ENCODE measurements around the gene KCTD3. TPM values are rescaled to one million over a fixed set of nuclear protein-coding genes. Genes with fewer than 3 reads are reported as not detected.

KCTD3 gene
- 1 to 10 TPM; 1.9 to 3.0 TPM for total RNA-seq

- H3K4me1 Mint-ChIP-seq (ENCODE audit: low read depth): peaks cover 16% of the 10 kb centered on the region
- H3K27me3 Mint-ChIP-seq (ENCODE audit: low read depth): peaks cover 22% of the 10 kb centered on the region
- H3K4me3 Mint-ChIP-seq: peak within 1 kb of the TSS; percentile 84
- ChIA-PET POLR2A (no interaction called here), CTCF (no interaction called here)
- H3K36me3 Mint-ChIP-seq (ENCODE audit: low read depth): no peaks in the 10 kb centered on the region
- DNase-seq (peak; percentile 44), ATAC-seq (peak; percentile 80)
- H3K27ac Mint-ChIP-seq: peak within 1 kb of the TSS; percentile 55
- H3K9me3 Mint-ChIP-seq (ENCODE audit: insufficient read depth): no peaks in the 10 kb centered on the region
These were observed at the start of gene KCTD3 for GRCh38 chr1:215566556-215567490. Gene KCTD3, plus strand, starts transcription at chr1:215567304. Its CDS starts 382 bp downstream, at chr1:215567686.

DNA sequence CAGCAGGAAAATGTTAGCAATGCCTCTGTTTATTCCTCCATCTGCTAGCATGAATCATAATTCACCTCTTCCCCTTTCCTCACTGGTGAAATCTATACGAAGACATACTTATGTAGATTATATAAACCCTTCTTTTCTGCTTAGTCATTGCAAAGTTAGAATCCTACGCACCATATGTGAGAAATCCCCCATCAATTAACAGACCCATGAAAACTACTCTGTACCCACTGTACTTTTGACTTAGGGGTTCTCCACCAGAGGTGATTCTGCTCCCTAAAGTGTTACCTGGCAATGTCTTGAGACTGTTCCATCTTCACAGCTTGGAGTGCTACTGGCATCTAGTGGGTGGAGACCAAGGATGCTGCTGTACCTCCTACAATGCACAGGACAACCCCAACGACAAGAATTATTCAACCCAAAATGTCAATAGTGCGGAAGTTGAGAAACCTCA is 49.6 kb upstream of the KCTD3 start:
- ATAC-seq (no peak), DNase-seq (no peak)
- POLR2A ChIA-PET: no interaction called here

DNA sequence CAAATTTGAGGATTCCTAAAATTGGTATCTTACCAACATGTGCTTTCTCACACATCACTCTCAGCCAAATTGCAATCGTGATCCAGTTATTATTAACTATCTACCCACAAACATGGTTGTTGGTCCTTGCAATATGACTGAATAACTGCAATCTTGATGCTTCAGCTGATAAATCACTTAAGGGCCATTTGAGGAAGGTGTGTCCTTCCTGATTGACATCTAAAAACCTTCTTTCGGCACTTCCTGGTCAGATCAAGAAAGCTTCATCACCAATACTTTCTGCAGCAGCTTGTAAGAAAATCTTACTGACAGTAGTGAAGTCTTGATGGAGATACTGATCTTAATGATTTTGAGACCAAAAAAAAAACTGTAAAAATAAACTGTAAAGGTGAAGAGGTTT is 48.5 kb upstream of the KCTD3 start:
- DNase-seq (no peak), ATAC-seq (no peak)
- Mint-ChIP-seq H3K4me1 (ENCODE audit: low read depth) (no peaks in the 10 kb centered on the region), H3K36me3 (ENCODE audit: low read depth) (no peaks in the 10 kb centered on the region), H3K27me3 (ENCODE audit: low read depth) (no peaks in the 10 kb centered on the region), H3K27ac (no peak overlapping the region), H3K9me3 (ENCODE audit: insufficient read depth) (no peaks in the 10 kb centered on the region), H3K4me3 (no peak overlapping the region)
- ChIA-PET POLR2A (interaction anchor here (0.7 kb wide), 1 partner anchor 9 kb away, joined by 3 read pairs; no protein-coding TSS in a partner anchor), CTCF (no interaction called here)

More for the DNA sequence above, 49.6 kb upstream of the KCTD3 start:
- Mint-ChIP-seq H3K4me3 (no peak overlapping the region), H3K27ac (no peak overlapping the region), H3K36me3 (ENCODE audit: low read depth) (no peaks in the 10 kb centered on the region), H3K4me1 (ENCODE audit: low read depth) (no peaks in the 10 kb centered on the region), H3K27me3 (ENCODE audit: low read depth) (no peaks in the 10 kb centered on the region), H3K9me3 (ENCODE audit: insufficient read depth) (peaks cover 9% of the 10 kb centered on the region)
- CTCF ChIA-PET: interaction anchor here (0.6 kb wide), 1 partner anchor 1174 kb away, joined by 3 read pairs; no protein-coding TSS in a partner anchor

DNA sequence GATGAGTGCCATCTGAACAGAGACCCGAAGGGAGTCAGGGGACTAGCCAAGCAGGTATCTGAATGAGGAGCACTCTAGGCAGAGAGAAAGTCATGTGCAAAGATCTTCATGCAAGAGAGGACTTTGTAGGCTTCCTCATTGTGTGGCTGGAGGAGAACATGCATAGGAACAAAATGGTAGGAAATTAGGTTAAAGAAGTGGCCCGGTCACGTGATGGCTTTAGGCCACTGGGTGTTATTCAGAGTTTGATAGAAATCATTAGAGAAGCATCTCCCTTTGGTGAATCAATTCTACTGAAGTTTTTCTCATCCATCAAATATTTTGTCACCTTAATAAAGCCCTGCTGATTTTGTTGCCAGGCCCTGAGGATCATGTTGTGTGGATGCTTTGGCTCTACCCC is 45.8 kb upstream of the KCTD3 start:
- CTCF ChIA-PET: no interaction called here
- no peak for DNase-seq
- H3K4me3 Mint-ChIP-seq: no peak overlapping the region
- H3K4me1 Mint-ChIP-seq (ENCODE audit: low read depth): no peaks in the 10 kb centered on the region
- POLR2A ChIA-PET: no interaction called here
- H3K27ac Mint-ChIP-seq: no peak overlapping the region
- no peak for ATAC-seq
- H3K9me3 Mint-ChIP-seq (ENCODE audit: insufficient read depth): no peaks in the 10 kb centered on the region
- H3K27me3 Mint-ChIP-seq (ENCODE audit: low read depth): no peaks in the 10 kb centered on the region
- no peaks in the 10 kb centered on the region for H3K36me3 Mint-ChIP-seq (ENCODE audit: low read depth)

- DNase-seq (no peak), ATAC-seq (no peak)
- Mint-ChIP-seq H3K36me3 (ENCODE audit: low read depth) (no peaks in the 10 kb centered on the region), H3K27ac (no peak overlapping the region), H3K27me3 (ENCODE audit: low read depth) (no peaks in the 10 kb centered on the region), H3K4me1 (ENCODE audit: low read depth) (no peaks in the 10 kb centered on the region), H3K4me3 (no peak overlapping the region), H3K9me3 (ENCODE audit: insufficient read depth) (no peaks in the 10 kb centered on the region)
- CTCF ChIA-PET: interaction anchor here (1.0 kb wide), 1 partner anchor 896 kb away, joined by 3 read pairs; no protein-coding TSS in a partner anchor
- POLR2A ChIA-PET: no interaction called here
These were observed 43.8 kb upstream of the KCTD3 start for GRCh38 chr1:215523128-215523861.

DNA sequence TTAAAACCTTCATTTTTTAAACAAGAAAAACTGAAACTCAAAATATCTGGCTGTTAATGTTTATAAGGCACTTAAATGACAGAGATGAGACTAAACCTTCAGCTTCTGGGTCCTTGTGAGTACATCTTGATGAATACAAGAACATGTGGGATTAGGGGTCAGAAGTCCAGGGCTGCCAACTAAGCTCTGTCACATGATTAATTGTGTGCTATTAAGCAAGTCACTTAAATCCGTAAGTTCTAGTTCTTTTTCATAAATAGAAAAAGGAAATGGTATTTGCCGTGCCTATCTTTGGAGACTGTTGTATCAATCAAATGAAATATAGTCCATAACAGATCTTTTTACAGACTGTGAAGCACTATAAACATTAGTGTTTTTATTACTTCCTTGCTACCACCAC is 43.2 kb upstream of the KCTD3 start:
- ChIA-PET POLR2A (no interaction called here), CTCF (interaction anchor here (1.0 kb wide), 1 partner anchor 897 kb away, joined by 3 read pairs; no protein-coding TSS in a partner anchor)
- DNase-seq (no peak), ATAC-seq (no peak)
- Mint-ChIP-seq H3K4me1 (ENCODE audit: low read depth) (no peaks in the 10 kb centered on the region), H3K9me3 (ENCODE audit: insufficient read depth) (no peaks in the 10 kb centered on the region), H3K27ac (no peak overlapping the region), H3K27me3 (ENCODE audit: low read depth) (no peaks in the 10 kb centered on the region), H3K4me3 (no peak overlapping the region), H3K36me3 (ENCODE audit: low read depth) (no peaks in the 10 kb centered on the region)

GRCh38 chr1:215526147-215526845 is 40.8 kb upstream of the KCTD3 start:
- no peaks in the 10 kb centered on the region for H3K9me3 Mint-ChIP-seq (ENCODE audit: insufficient read depth)
- H3K27ac Mint-ChIP-seq: no peak overlapping the region
- DNase-seq (no peak), ATAC-seq (no peak)
- no peaks in the 10 kb centered on the region for H3K27me3 Mint-ChIP-seq (ENCODE audit: low read depth)
- no peaks in the 10 kb centered on the region for H3K36me3 Mint-ChIP-seq (ENCODE audit: low read depth)
- ChIA-PET CTCF (interaction anchor here (0.7 to 1.8 kb wide), 2 partner anchors 942 to 1193 kb away, joined by 3 to 7 read pairs; no protein-coding TSS in a partner anchor), POLR2A (no interaction called here)
- no peak overlapping the region for H3K4me3 Mint-ChIP-seq
- H3K4me1 Mint-ChIP-seq (ENCODE audit: low read depth): no peaks in the 10 kb centered on the region

GRCh38 chr1:215526846-215527151 is 40.3 kb upstream of the KCTD3 start:
- Mint-ChIP-seq H3K36me3 (ENCODE audit: low read depth) (no peaks in the 10 kb centered on the region), H3K9me3 (ENCODE audit: insufficient read depth) (no peaks in the 10 kb centered on the region), H3K4me3 (no peak overlapping the region), H3K4me1 (ENCODE audit: low read depth) (no peaks in the 10 kb centered on the region), H3K27ac (no peak overlapping the region), H3K27me3 (ENCODE audit: low read depth) (no peaks in the 10 kb centered on the region)
- ATAC-seq (no peak), DNase-seq (no peak)
- ChIA-PET POLR2A (no interaction called here), CTCF (interaction anchor here (1.8 kb wide), 1 partner anchor 1194 kb away, joined by 7 read pairs; no protein-coding TSS in a partner anchor)

GRCh38 chr1:215529111-215529510 is 38.0 kb upstream of the KCTD3 start:
- H3K4me1 Mint-ChIP-seq (ENCODE audit: low read depth): no peaks in the 10 kb centered on the region
- ChIA-PET CTCF (no interaction called here), POLR2A (no interaction called here)
- H3K4me3 Mint-ChIP-seq: no peak overlapping the region
- ATAC-seq (no peak), DNase-seq (no peak)
- H3K27ac Mint-ChIP-seq: no peak overlapping the region
- H3K9me3 Mint-ChIP-seq (ENCODE audit: insufficient read depth): no peaks in the 10 kb centered on the region
- H3K27me3 Mint-ChIP-seq (ENCODE audit: low read depth): peaks cover 4% of the 10 kb centered on the region
- H3K36me3 Mint-ChIP-seq (ENCODE audit: low read depth): no peaks in the 10 kb centered on the region

- peaks cover 7% of the 10 kb centered on the region for H3K27me3 Mint-ChIP-seq (ENCODE audit: low read depth)
- H3K9me3 Mint-ChIP-seq (ENCODE audit: insufficient read depth): no peaks in the 10 kb centered on the region
- H3K27ac Mint-ChIP-seq: no peak overlapping the region
- no peak overlapping the region for H3K4me3 Mint-ChIP-seq
- DNase-seq: no peak
- no peaks in the 10 kb centered on the region for H3K4me1 Mint-ChIP-seq (ENCODE audit: low read depth)
- no peaks in the 10 kb centered on the region for H3K36me3 Mint-ChIP-seq (ENCODE audit: low read depth)
- ChIA-PET CTCF (no interaction called here), POLR2A (no interaction called here)
- ATAC-seq: no peak
These were observed 37.5 kb upstream of the KCTD3 start for GRCh38 chr1:215529571-215529970.

- Mint-ChIP-seq H3K27me3 (ENCODE audit: low read depth) (peaks cover 13% of the 10 kb centered on the region), H3K9me3 (ENCODE audit: insufficient read depth) (no peaks in the 10 kb centered on the region), H3K36me3 (ENCODE audit: low read depth) (no peaks in the 10 kb centered on the region), H3K4me3 (no peak overlapping the region), H3K4me1 (ENCODE audit: low read depth) (no peaks in the 10 kb centered on the region), H3K27ac (no peak overlapping the region)
- DNase-seq (no peak), ATAC-seq (no peak)
- ChIA-PET POLR2A (no interaction called here), CTCF (no interaction called here)
These were observed 36.6 kb upstream of the KCTD3 start for GRCh38 chr1:215530401-215530984.
